GM18873 (cell line): ENCODE results near the gene ANGPTL8.

Source experiments
- ATAC-seq: cut with Tn5 transposase; IDR thresholded peaks from one replicate; pipeline ENCODE4 v1.9.1; 2021; ENCODE audit warnings: mild to moderate bottlenecking, moderate library complexity, moderate number of reproducible peaks; ENCODE audit not compliant: unreplicated experiment, low FRiP score

ANGPTL8 gene

GRCh38 chr19:11234486-11235075 lies 4.8 kb upstream of the ANGPTL8 start:
- ATAC-seq = no peak

GRCh38 chr19:11236324-11237301 lies 2.8 kb upstream of the ANGPTL8 start:
- ATAC-seq = no peak

DNA sequence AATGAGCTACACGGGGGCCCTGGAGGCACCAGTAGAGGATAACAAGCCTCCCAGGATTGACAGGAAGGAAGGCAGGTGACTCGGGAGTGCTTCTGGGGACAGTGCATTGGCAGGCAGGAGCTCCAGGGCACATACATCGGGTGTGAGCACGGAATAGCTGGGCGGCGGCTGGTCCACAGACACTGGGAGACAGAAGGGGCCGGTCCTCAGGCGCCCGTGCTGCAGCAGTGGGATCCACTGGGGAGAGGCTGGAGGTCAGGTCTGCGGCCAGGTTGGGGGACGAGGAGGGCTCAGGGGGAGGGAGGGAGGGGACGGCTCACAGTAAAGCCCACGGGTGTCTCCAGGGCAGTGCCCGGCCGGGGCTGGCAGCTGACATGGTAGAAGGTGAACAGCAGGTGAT lies 2.1 kb upstream of the ANGPTL8 start:
- ATAC-seq = no peak

- ATAC-seq = no peak
These were observed 1.4 kb upstream of the ANGPTL8 start for GRCh38 chr19:11238041-11238440.

DNA sequence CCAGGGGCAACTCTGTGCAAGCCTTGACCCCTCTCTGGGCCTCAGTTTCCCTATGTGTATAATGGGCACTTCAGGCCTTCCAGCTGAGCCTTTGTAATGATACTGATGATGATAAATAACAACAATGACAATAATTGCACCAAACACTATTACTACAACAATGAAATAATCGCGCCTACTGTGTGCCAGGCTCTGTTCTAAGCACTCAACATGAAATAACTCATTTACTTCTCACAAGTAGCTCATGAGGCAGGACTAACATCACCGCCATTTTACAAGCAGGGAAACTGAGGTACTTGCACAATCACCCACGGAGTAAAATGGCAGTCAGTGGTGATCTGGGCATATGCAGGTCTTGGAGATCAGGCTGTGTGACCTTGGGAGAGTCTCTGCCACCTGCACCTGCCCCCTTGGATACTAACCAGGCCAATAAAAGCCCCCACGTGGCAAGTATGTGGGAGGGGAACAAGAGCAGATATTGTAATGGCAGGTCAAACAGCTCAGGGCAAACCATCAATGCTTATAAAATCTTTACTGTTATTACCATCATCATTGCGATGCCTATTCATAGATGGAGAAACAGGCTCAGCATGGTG lies 540 bp upstream of the ANGPTL8 start:
- no peak for ATAC-seq

DNA sequence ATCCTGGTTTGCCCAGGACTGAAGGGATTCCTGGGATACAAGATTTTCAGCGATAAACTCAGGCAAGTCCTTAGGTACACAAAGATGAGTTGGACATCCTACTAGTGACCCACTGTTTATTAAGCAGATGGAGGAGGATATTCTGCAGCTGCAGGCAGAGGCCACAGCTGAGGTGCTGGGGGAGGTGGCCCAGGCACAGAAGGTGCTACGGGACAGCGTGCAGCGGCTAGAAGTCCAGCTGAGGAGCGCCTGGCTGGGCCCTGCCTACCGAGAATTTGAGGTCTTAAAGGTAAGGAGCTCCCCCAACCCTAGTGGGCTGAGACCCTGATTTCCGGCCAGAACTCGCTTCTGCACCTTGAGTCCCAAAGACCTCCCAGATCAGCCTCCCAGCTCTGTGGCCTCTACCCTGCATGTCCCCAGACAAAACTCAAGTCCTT lies 607 bp downstream of the ANGPTL8 start:
- no peak for ATAC-seq

- no peak for ATAC-seq
These were observed 2.6 kb downstream of the ANGPTL8 start for GRCh38 chr19:11242025-11242424.

DNA sequence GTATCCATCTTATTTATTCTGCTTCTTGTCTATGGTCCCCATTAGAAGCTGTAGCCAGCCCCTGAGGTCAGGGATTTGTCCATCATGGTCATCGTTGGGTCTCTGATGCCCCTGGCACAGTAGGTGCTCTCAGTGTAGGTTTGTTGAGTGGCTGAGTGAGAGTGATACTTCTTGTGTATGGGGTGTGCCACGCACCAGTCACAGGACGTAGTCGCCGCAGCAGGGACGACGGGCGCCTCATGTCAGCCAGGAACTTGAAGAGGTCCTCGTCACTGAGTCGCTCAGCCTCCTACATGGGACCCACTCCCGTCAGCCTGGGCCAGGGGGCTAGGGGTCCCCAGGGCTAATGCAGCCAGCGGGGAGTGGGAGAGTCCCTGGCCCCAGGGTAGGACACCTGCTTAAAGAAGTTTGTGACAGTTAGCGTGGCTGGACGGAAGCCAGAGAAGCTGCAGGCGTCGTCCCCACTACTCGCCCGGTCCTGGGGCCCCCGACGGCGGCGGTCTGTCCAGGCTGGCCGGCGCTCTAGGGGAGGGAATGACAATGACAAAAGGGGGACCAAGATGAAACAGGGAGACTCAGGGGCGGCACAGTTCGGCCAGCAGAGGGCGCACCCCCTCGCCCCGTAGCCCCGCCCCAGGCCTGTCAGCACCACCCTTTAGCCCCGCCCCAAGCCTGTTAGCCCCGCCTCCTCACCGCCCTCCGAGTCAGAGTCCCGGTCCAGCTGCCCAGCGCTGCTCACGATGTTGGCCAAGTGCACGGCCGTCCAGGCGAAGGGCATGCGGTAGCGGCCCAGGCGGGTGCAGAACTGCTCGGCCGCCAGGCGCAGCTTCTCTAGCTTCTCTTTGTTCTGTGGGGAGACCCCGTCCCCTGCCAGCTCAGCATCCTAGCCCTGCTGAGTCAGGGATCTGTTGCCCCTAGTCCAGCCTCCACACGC lies 3.7 kb downstream of the ANGPTL8 start:
- ATAC-seq = no peak

DNA sequence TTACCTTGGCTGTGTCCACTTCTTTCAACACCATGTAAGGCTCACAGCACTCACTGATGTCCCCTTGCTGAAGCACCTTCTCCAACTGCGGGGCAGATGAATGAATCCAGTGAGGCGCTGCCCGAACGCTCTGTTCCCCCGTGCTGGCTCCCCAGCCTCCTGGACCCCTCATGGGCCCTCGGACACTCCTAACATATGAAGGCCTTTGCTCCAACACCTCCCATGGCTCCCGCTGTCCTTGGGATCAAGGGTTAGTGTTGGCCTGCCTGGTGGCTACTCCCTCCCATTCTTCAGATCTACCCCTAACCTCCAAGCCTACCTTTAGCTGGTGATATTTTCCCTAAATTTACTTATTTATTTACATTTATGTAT lies 4.4 kb downstream of the ANGPTL8 start:
- ATAC-seq = no peak

GRCh38 chr19:11244846-11245589 lies 5.6 kb downstream of the ANGPTL8 start:
- no peak for ATAC-seq

DNA sequence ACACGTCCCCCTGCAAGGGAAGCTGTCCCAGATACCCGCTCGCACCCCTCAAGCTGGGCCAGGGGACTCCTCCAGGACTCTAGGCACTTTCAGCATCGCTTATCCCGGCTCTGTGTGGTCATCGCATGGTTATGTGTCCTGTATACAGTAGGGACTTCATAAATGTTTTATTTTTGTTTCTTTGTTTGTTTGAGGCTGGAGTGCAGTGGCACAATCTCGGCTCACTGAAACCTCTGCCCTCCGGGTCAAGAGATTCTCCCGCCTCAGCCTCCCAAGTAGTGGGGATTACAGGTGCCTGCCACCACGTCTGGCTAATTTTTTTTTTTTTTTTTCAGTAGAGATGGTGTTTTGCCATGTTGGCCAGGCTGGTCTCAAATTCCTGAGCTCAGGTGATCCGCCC lies 7.5 kb downstream of the ANGPTL8 start:
- no peak for ATAC-seq

GRCh38 chr19:11247391-11247790 lies 8.0 kb downstream of the ANGPTL8 start:
- no peak for ATAC-seq

DNA sequence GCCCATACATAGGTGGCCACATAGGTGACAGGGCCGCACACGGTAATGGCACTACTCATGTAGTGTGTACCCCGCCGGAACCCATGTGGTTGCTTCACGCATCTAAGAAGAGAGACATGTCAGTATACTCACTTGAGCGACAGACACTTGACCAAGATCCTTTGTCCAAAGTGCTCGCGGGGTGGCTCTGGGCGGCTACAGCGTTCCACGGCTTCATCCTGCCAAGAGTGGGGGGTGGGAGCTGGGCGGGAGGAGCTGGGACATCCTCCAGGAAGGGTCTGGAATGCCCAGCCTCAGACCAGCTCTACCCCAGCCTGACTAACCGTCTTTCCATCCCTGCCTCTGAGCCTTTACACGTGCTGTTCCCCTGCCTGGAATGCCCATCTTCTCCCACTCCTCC lies 8.5 kb downstream of the ANGPTL8 start:
- no peak for ATAC-seq

DNA sequence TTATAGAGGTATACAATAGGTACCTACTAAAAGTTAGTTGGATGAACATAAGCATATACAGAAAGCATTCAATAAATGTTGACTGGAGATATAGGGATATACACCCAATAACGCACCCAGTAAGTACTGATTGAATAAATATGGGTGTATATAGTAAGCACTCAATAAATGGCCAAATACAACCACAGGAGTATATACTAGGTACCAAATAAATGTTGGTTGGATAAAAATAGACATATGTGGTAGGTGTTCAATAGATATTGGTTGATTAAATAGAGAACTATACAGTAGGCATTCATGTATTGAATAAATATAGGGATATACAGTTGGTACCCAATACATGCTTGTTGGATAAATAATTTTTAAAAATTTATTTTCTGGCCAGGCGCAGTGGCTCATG lies 9.4 kb downstream of the ANGPTL8 start:
- no peak for ATAC-seq

- no peak for ATAC-seq
These were observed 11.8 kb downstream of the ANGPTL8 start for GRCh38 chr19:11251217-11251616.

DNA sequence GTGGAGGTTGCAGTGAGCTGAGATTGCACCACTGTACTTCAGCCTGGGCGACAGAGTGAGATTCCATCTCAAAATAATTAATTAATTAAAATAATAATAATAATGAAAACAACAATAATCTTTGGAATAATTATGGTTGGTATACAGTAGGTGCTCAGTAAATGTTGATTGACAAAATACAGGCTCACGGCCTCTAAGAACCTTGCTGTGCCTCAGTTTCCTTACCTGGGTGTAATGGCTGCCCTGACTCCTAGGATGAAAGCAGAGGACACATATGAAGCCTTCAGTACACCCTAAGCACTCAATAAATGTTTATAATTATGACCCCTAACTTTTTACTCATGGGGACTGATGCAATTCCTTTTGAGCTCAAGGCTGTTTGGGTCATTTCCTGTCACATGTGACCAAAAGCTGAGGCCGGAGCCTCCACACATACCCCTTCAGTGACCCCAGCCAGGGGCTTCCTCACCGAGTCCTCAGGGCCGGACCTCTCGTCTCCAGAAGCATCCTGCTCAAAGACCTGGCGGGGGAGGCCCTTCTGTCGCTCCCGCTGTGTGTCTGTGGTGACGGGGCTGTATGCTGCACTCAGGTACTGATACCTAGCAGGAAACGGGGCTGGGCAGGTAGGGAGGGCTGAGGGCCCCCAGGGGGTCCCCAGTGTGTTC lies 12.4 kb downstream of the ANGPTL8 start:
- ATAC-seq = no peak

GRCh38 chr19:11252665-11253355 lies 13.4 kb downstream of the ANGPTL8 start:
- ATAC-seq = no peak

GRCh38 chr19:11254666-11255065 lies 15.2 kb downstream of the ANGPTL8 start:
- ATAC-seq = no peak

GRCh38 chr19:11256189-11256588 lies 16.8 kb downstream of the ANGPTL8 start:
- no peak for ATAC-seq
